ENCODE data around the gene OTOP2.

DNA sequence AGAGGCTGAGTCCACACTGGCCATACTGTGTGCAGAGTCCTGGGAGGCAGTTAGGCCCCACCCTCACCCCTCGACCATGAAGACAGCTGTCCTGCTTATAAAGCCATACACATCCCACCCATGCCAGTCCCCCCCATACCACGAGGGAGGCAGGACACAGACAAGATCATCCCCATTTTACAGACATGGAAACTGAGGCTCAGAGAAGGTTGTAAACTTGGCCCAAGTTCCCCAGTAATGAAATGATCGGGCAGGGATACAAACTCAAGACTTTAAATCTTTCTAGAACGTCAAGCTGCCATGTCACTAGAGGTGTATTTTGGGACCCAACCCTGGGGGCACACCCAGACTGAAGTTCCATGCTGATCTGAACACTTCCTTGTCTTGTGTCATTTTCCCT is 32.0 kb downstream of the OTOP2 start:
- TF ChIP-seq, protein P1, sequence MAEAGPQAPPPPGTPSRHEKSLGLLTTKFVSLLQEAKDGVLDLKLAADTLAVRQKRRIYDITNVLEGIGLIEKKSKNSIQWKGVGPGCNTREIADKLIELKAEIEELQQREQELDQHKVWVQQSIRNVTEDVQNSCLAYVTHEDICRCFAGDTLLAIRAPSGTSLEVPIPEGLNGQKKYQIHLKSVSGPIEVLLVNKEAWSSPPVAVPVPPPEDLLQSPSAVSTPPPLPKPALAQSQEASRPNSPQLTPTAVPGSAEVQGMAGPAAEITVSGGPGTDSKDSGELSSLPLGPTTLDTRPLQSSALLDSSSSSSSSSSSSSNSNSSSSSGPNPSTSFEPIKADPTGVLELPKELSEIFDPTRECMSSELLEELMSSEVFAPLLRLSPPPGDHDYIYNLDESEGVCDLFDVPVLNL (IDR thresholded peaks at IDR 0.05; ENCODE audit: low read depth, low read length): no peak
- TF ChIP-seq, protein P2, sequence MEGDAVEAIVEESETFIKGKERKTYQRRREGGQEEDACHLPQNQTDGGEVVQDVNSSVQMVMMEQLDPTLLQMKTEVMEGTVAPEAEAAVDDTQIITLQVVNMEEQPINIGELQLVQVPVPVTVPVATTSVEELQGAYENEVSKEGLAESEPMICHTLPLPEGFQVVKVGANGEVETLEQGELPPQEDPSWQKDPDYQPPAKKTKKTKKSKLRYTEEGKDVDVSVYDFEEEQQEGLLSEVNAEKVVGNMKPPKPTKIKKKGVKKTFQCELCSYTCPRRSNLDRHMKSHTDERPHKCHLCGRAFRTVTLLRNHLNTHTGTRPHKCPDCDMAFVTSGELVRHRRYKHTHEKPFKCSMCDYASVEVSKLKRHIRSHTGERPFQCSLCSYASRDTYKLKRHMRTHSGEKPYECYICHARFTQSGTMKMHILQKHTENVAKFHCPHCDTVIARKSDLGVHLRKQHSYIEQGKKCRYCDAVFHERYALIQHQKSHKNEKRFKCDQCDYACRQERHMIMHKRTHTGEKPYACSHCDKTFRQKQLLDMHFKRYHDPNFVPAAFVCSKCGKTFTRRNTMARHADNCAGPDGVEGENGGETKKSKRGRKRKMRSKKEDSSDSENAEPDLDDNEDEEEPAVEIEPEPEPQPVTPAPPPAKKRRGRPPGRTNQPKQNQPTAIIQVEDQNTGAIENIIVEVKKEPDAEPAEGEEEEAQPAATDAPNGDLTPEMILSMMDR (IDR thresholded peaks at IDR 0.05 in 2 of 3, conservative IDR thresholded peaks at IDR 0.05 in 1 of 3; ENCODE audit: control insufficient read depth in 2 of 3, extremely low read depth in 1 of 3, insufficient read depth in 1 of 3, low read depth in 3 of 3, low read length in 3 of 3): no peak
- TF ChIP-seq POLR2A (IDR thresholded peaks at IDR 0.05; ENCODE audit: low read depth, low read length): no peak
- no peak for TF ChIP-seq SIN3A (IDR thresholded peaks at IDR 0.05; ENCODE audit: low read depth, low read length)
- TF ChIP-seq, protein P3, sequence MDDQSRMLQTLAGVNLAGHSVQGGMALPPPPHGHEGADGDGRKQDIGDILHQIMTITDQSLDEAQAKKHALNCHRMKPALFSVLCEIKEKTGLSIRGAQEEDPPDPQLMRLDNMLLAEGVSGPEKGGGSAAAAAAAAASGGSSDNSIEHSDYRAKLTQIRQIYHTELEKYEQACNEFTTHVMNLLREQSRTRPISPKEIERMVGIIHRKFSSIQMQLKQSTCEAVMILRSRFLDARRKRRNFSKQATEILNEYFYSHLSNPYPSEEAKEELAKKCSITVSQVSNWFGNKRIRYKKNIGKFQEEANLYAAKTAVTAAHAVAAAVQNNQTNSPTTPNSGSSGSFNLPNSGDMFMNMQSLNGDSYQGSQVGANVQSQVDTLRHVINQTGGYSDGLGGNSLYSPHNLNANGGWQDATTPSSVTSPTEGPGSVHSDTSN (IDR thresholded peaks at IDR 0.05; ENCODE audit: insufficient replicate concordance, low read depth, low read length): no peak

Measured in GM12878 (cell line).